DOHH2 (cell line): ENCODE measurements around the gene ARHGEF16.

ENCODE experiments used
- H3F3A ChIP-seq: fragments of 200-600 bp; sonication (generic), shearing (Covaris generic); 2 replicates; pipeline ENCODE4 v1.6.0; 2016; ENCODE audit warnings: antibody characterized with exemption, mild to moderate bottlenecking; ENCODE audit not compliant: control insufficient read depth, insufficient read depth
- H3K27ac ChIP-seq: fragments of 200-600 bp; sonication (generic); 2 replicates; pipeline ENCODE4 v1.5.1; 2014; ENCODE audit warnings: low read depth, mild to moderate bottlenecking, low read length, moderate library complexity
- H3K27me3 ChIP-seq: fragments of 200-600 bp; sonication (generic); 2 replicates; pipeline ENCODE4 v1.6.1; 2014; ENCODE audit warnings: mild to moderate bottlenecking, low read length, mixed read lengths; ENCODE audit not compliant: control insufficient read depth
- H3K36me3 ChIP-seq: fragments of 200-600 bp; sonication (generic); 2 replicates; pipeline ENCODE4 v1.6.1; 2014; ENCODE audit warnings: mild to moderate bottlenecking, low read length, moderate library complexity, mixed read lengths; ENCODE audit not compliant: control insufficient read depth
- H3K4me1 ChIP-seq: fragments of 200-600 bp; sonication (generic); 2 replicates; pipeline ENCODE4 v1.6.1; 2014; ENCODE audit warnings: mild to moderate bottlenecking, low read length, mixed read lengths; ENCODE audit not compliant: control insufficient read depth
- H3K4me2 ChIP-seq: fragments of 200-600 bp; sonication (generic); 2 replicates; pipeline ENCODE4 v1.6.0; 2014; ENCODE audit warnings: mild to moderate bottlenecking, low read length, moderate library complexity
- H3K4me3 ChIP-seq: fragments of 200-600 bp; sonication (generic); 2 replicates; pipeline ENCODE4 v1.5.1; 2014; ENCODE audit warnings: mild to moderate bottlenecking, low read length, mixed read lengths
- H3K79me2 ChIP-seq: fragments of 200-600 bp; sonication (generic); 2 replicates; pipeline ENCODE4 v1.6.1; 2014; ENCODE audit warnings: mild to moderate bottlenecking, low read length, mixed read lengths; ENCODE audit not compliant: control insufficient read depth
- H3K9me2 ChIP-seq: fragments of 200-600 bp; sonication (generic); replicated peaks from 2 replicates; pipeline ENCODE4 v1.6.1; 2014; ENCODE audit warnings: mild to moderate bottlenecking, low read length, mixed read lengths; ENCODE audit not compliant: control insufficient read depth
- H3K9me3 ChIP-seq: fragments of 200-600 bp; sonication (generic); 2 replicates; pipeline ENCODE4 v1.6.1; 2014; ENCODE audit warnings: antibody characterized with exemption, low read length, mixed read lengths; ENCODE audit not compliant: control insufficient read depth, insufficient read depth
- H4K20me1 ChIP-seq: fragments of 200-600 bp; sonication (generic); 2 replicates; pipeline ENCODE4 v1.6.0; 2014; ENCODE audit warnings: low read depth, mild to moderate bottlenecking, antibody characterized with exemption, low read length, moderate library complexity; ENCODE audit not compliant: control insufficient read depth, insufficient read depth
- EZH2phosphoT487 ChIP-seq: fragments of 200-600 bp; sonication (generic); IDR thresholded peaks from 2 replicates; pipeline ENCODE4 v1.6.1; 2017; ENCODE audit warnings: borderline replicate concordance, mild to moderate bottlenecking, antibody characterized with exemption, low read length, moderate library complexity, mixed read lengths
- TF ChIP-seq, protein P1 (sequence below): fragments of 200-600 bp; sonication (generic); IDR thresholded peaks from one replicate; pipeline ENCODE4 v1.5.1; 2014; ENCODE audit warnings: antibody characterized with exemption, mild to moderate bottlenecking, low read depth, low read length; ENCODE audit not compliant: poor library complexity, severe bottlenecking

The ARHGEF16 gene

DNA sequence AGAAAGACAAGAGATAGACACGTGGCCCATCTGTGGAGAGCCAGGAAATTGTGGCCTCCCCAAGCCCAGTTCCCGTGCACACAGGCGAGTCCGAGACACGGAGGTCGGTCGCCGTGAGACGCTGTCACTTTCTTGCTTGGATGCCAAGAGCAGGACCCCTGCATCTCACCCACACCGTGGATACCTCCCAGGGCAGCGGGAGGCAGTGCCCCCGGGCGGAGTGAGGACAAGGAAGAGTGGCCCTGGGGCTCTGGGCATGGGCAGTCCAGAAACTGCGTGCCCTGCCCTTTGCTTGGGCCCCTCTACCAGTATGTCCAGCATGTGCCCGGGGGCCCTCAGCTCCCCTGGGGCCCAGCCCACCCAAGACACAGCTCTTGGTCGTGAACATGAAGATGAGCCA lies 24.7 kb upstream of the ARHGEF16 start:
- Histone ChIP-seq H3K4me3 (no peak overlapping the region), H3K27me3 (no peaks in the 10 kb centered on the region), H3K4me2 (no peak overlapping the region), H3K9me3 (no peaks in the 10 kb centered on the region), H3K9me2 (no peaks in the 10 kb centered on the region), H3K79me2 (no peaks in the 10 kb centered on the region), H4K20me1 (no peaks in the 10 kb centered on the region), H3F3A (no peaks in the 10 kb centered on the region), H3K4me1 (no peaks in the 10 kb centered on the region), H3K36me3 (no peaks in the 10 kb centered on the region), H3K27ac (no peak overlapping the region)
- TF ChIP-seq, protein P1, sequence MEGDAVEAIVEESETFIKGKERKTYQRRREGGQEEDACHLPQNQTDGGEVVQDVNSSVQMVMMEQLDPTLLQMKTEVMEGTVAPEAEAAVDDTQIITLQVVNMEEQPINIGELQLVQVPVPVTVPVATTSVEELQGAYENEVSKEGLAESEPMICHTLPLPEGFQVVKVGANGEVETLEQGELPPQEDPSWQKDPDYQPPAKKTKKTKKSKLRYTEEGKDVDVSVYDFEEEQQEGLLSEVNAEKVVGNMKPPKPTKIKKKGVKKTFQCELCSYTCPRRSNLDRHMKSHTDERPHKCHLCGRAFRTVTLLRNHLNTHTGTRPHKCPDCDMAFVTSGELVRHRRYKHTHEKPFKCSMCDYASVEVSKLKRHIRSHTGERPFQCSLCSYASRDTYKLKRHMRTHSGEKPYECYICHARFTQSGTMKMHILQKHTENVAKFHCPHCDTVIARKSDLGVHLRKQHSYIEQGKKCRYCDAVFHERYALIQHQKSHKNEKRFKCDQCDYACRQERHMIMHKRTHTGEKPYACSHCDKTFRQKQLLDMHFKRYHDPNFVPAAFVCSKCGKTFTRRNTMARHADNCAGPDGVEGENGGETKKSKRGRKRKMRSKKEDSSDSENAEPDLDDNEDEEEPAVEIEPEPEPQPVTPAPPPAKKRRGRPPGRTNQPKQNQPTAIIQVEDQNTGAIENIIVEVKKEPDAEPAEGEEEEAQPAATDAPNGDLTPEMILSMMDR, result no peak
- TF ChIP-seq EZH2phosphoT487, result no peak

- H3K9me2 ChIP-seq, result no peaks in the 10 kb centered on the region
- no peaks in the 10 kb centered on the region for H3K79me2 ChIP-seq
- H3K4me1 ChIP-seq, result no peaks in the 10 kb centered on the region
- no peaks in the 10 kb centered on the region for H4K20me1 ChIP-seq
- TF ChIP-seq, protein P1, result no peak
- TF ChIP-seq EZH2phosphoT487, result no peak
- no peaks in the 10 kb centered on the region for H3F3A ChIP-seq
- no peak overlapping the region for H3K4me2 ChIP-seq
- no peak overlapping the region for H3K4me3 ChIP-seq
- no peaks in the 10 kb centered on the region for H3K36me3 ChIP-seq
- no peak overlapping the region for H3K27ac ChIP-seq
- H3K9me3 ChIP-seq, result no peaks in the 10 kb centered on the region
- no peaks in the 10 kb centered on the region for H3K27me3 ChIP-seq
These were observed 24.1 kb upstream of the ARHGEF16 start for GRCh38 chr1:3430406-3430805.

DNA sequence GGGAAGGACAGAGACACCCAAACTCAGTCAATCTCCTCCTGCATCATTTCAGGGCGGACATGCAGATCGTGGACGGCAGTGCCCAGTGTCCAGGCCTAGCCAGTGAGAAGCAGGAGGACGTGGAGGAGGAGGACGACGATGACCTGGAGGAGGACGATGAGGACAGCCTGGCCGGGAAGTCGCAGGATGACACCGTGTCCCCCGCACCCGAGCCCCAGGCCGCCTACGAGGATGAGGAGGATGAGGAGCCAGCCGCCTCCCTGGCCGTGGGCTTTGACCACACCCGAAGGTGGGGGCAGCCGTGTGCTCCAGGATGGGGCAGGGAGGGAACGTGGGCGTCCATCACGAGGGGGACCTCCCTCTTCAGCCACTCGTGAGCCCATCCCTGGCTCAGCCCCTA lies 23.6 kb upstream of the ARHGEF16 start:
- Histone ChIP-seq H3K9me3 (no peaks in the 10 kb centered on the region), H3K4me3 (no peak overlapping the region), H3K4me2 (no peak overlapping the region), H3K9me2 (no peaks in the 10 kb centered on the region), H3K27ac (no peak overlapping the region), H3K4me1 (no peaks in the 10 kb centered on the region), H3F3A (no peaks in the 10 kb centered on the region), H3K36me3 (no peaks in the 10 kb centered on the region), H4K20me1 (no peaks in the 10 kb centered on the region), H3K79me2 (no peaks in the 10 kb centered on the region), H3K27me3 (no peaks in the 10 kb centered on the region)
- TF ChIP-seq, protein P1, result no peak
- TF ChIP-seq EZH2phosphoT487, result no peak

GRCh38 chr1:3431266-3431665 lies 23.2 kb upstream of the ARHGEF16 start:
- no peaks in the 10 kb centered on the region for H4K20me1 ChIP-seq
- H3K27me3 ChIP-seq, result no peaks in the 10 kb centered on the region
- H3K27ac ChIP-seq, result no peak overlapping the region
- H3K9me3 ChIP-seq, result no peaks in the 10 kb centered on the region
- no peaks in the 10 kb centered on the region for H3K9me2 ChIP-seq
- no peaks in the 10 kb centered on the region for H3K79me2 ChIP-seq
- TF ChIP-seq, protein P1, result peak; percentile 21
- TF ChIP-seq EZH2phosphoT487, result no peak
- no peak overlapping the region for H3K4me3 ChIP-seq
- no peaks in the 10 kb centered on the region for H3F3A ChIP-seq
- H3K36me3 ChIP-seq, result no peaks in the 10 kb centered on the region
- no peak overlapping the region for H3K4me2 ChIP-seq
- no peaks in the 10 kb centered on the region for H3K4me1 ChIP-seq
